Measurements from ENCODE around the gene PLEKHO2. TPM values are rescaled to one million over a fixed set of nuclear protein-coding genes. Genes with fewer than 3 reads are reported as not detected.

The PLEKHO2 gene
- total and polyA plus RNA-seq, 2 of the 8 experiments (the other 6 are each of a cell fraction or from before 2014, with no cell fraction given) = 16.9 to 20.1 TPM

- no peak overlapping the region for H2BK12ac ChIP-seq (ENCODE audit: low read depth, low read length)
- no peak overlapping the region for H3K14ac ChIP-seq (ENCODE audit: insufficient read length)
- no peak overlapping the region for H3K4me2 ChIP-seq (ENCODE audit: insufficient read depth in 1 of 2, low read depth in 2 of 2, low read length in 2 of 2)
- no peak overlapping the region for H4K5ac ChIP-seq (ENCODE audit: insufficient read length, low read depth, low read length)
- H3K79me2 ChIP-seq (ENCODE audit: control insufficient read depth in 1 of 2, insufficient read depth in 2 of 2, low read length in 2 of 2) = no peaks in the 10 kb centered on the region
- no peak overlapping the region for H3K23ac ChIP-seq (ENCODE audit: insufficient read length)
- H2BK15ac ChIP-seq (ENCODE audit: low read length) = no peak overlapping the region
- CTCF ChIA-PET (ENCODE audit: partially characterized antibody) = interaction anchor here (1.4 kb wide), 1 partner anchor 88 kb away, joined by 5 read pairs; no protein-coding TSS in a partner anchor
- H3K18ac ChIP-seq (ENCODE audit: extremely low read depth, low read length) = no peak overlapping the region
- H3K56ac ChIP-seq (replicated peaks; ENCODE audit: insufficient read length, low read depth, low read length) = no peak overlapping the region
- DNase-seq (ENCODE audit: low read depth in 1 of 2, low spot score in 2 of 2) (no peak), FAIRE-seq (no peak)
- no peak overlapping the region for H3K27ac ChIP-seq (ENCODE audit: low read depth, low read length)
- peaks cover 10% of the 10 kb centered on the region; the same call in 1 of the 2 replicates for H3K23me2 ChIP-seq (ENCODE audit: low read depth, low read length)
- H4K91ac ChIP-seq (replicated peaks; ENCODE audit: insufficient read length, low read length) = no peak overlapping the region
- peaks cover 8 to 12% of the 10 kb centered on the region in 2 experiments; a peak in 2 of 4 replicates for H3K9me3 ChIP-seq (ENCODE audit: insufficient read depth in 2 of 2, low read depth in 1 of 2, low read length in 1 of 2)
- H3K4me3 ChIP-seq (ENCODE audit: extremely low read depth in 1 of 4, insufficient read depth in 2 of 4, low read depth in 3 of 4, low read length in 4 of 4) = no peak overlapping the region
- no peaks in the 10 kb centered on the region for H3K27me3 ChIP-seq (replicated peaks in 1 of 4; ENCODE audit: control insufficient read depth in 3 of 4, extremely low read depth in 1 of 4, insufficient read depth in 3 of 4, low read length in 3 of 4)
- no peak overlapping the region for H2AFZ ChIP-seq (ENCODE audit: low read length)
- POLR2A ChIA-PET (ENCODE audit: partially characterized antibody) = interaction anchor here (0.8 to 1.4 kb wide), 3 partner anchors 13 to 50 kb away, joined by 3 to 4 read pairs (median 4); partner anchors contain the start of gene ANKDD1A
- WGBS, 2 experiments (ENCODE audit: extremely low coverage in 1 of 2, insufficient coverage in 1 of 2, insufficient read length in 1 of 2, insufficient replicate concordance in 2 of 2, low coverage in 1 of 2, low lambda C conversion rate in 2 of 2, missing lambda C conversion rate in 1 of 2) = 82% methylated on average over 4 of the region's 4 CpGs; no CpG with 5 or more reads in 1 of the 2 experiments
- H4K8ac ChIP-seq (ENCODE audit: extremely low read depth, insufficient read depth, low read length) = no peak overlapping the region
- H3K36me3 ChIP-seq (ENCODE audit: control insufficient read depth in 2 of 4, insufficient read depth in 4 of 4, low read length in 3 of 4) = peaks cover 0 to 2% (median 0%) of the 10 kb centered on the region in 4 experiments; a peak in 1 of 8 replicates
- no peak overlapping the region for H3K4ac ChIP-seq (replicated peaks; ENCODE audit: insufficient read length, low read depth, low read length)
- H4K20me1 ChIP-seq (replicated peaks in 1 of 2; ENCODE audit: control insufficient read depth in 1 of 2, insufficient read depth in 2 of 2, low read length in 2 of 2) = no peaks in the 10 kb centered on the region
- H2BK20ac ChIP-seq (ENCODE audit: low read length) = no peak overlapping the region
- H2AK5ac ChIP-seq (ENCODE audit: low read depth, low read length) = no peak overlapping the region
- no peak overlapping the region for H3K9ac ChIP-seq (replicated peaks in 1 of 4; ENCODE audit: extremely low read depth in 1 of 4, low read depth in 3 of 4, low read length in 3 of 4)
- no peak overlapping the region for H2BK5ac ChIP-seq (ENCODE audit: low read depth, low read length)
- no peaks in the 10 kb centered on the region for H3K79me1 ChIP-seq (ENCODE audit: low read depth, low read length)
- no peak overlapping the region for H2BK120ac ChIP-seq (replicated peaks; ENCODE audit: low read depth, low read length)
- H3K4me1 ChIP-seq (replicated peaks in 1 of 4; ENCODE audit: control insufficient read depth in 3 of 4, insufficient read depth in 4 of 4, low read length in 3 of 4) = peaks cover 7 to 19% (median 9%) of the 10 kb centered on the region in 4 experiments; a peak in 6 of 7 replicates
- TF ChIP-seq TEAD4 (IDR thresholded peaks at IDR 0.05; ENCODE audit: low read depth, low read length) = no peak
- TF ChIP-seq HDAC2 (IDR thresholded peaks at IDR 0.05; ENCODE audit: borderline replicate concordance in 1 of 2, low read depth in 2 of 2, low read length in 2 of 2) = no peak
- TF ChIP-seq MAX (IDR thresholded peaks at IDR 0.05) = no peak
- TF ChIP-seq SP4 (IDR thresholded peaks at IDR 0.05; ENCODE audit: low read length) = no peak
- TF ChIP-seq BRCA1 (IDR thresholded peaks at IDR 0.05; ENCODE audit: low read depth, low read length) = no peak
- TF ChIP-seq USF2 (IDR thresholded peaks at IDR 0.05; ENCODE audit: low read length) = no peak
- no peak for TF ChIP-seq KDM5A (IDR thresholded peaks at IDR 0.05; ENCODE audit: low read length)
Observed at GRCh38 chr15:64898406-64898805, 56.7 kb downstream of the PLEKHO2 start.

All from H1 (cell line).